H9 (cell line): ENCODE data around the gene PTGFRN. TPM values are rescaled to one million over a fixed set of nuclear protein-coding genes. Genes with fewer than 3 reads are reported as not detected.

Experiments used
- DNase-seq: peaks from one replicate; pipeline ENCODE4 v3.0.0-alpha.2; 2017
- H2AFZ ChIP-seq: one replicate; pipeline ENCODE4 v1.6.1; 2013; ENCODE audit warnings: mild to moderate bottlenecking, low read length, control low read depth, moderate library complexity
- H2AK5ac ChIP-seq: 2 replicates; pipeline ENCODE4 v1.6.1; 2013; ENCODE audit warnings: low read length, control low read depth, mixed read lengths; ENCODE audit not compliant: insufficient read length
- H2BK120ac ChIP-seq: one replicate; pipeline ENCODE4 v1.6.1; 2013; ENCODE audit warnings: low read depth, mild to moderate bottlenecking, low read length, control low read depth, inconsistent platforms; ENCODE audit not compliant: poor library complexity, severe bottlenecking
- H2BK12ac ChIP-seq: 2 replicates; pipeline ENCODE4 v1.6.1; 2013; ENCODE audit warnings: low read length, control low read depth, mixed read lengths, low read depth; ENCODE audit not compliant: insufficient read length
- H2BK15ac ChIP-seq: 2 replicates; pipeline ENCODE4 v1.6.1; 2013; ENCODE audit warnings: low read depth, low read length, control low read depth
- H2BK20ac ChIP-seq: one replicate; pipeline ENCODE4 v1.6.1; 2013; ENCODE audit warnings: low read depth, mild to moderate bottlenecking, low read length, control low read depth, inconsistent platforms; ENCODE audit not compliant: poor library complexity, severe bottlenecking
- H2BK5ac ChIP-seq: 2 replicates; pipeline ENCODE4 v1.6.1; 2013; ENCODE audit warnings: low read length, control low read depth, mixed read lengths; ENCODE audit not compliant: insufficient read length
- H3K14ac ChIP-seq: 2 replicates; pipeline ENCODE4 v1.6.1; 2013; ENCODE audit warnings: low read length, control low read depth; ENCODE audit not compliant: insufficient read depth
- H3K18ac ChIP-seq: 2 replicates; pipeline ENCODE4 v1.6.1; 2013; ENCODE audit warnings: low read depth, mild to moderate bottlenecking, mixed read lengths, low read length, control low read depth; ENCODE audit not compliant: insufficient read length
- H3K23ac ChIP-seq: 2 replicates; pipeline ENCODE4 v1.6.1; 2013; ENCODE audit warnings: low read length, control low read depth, mixed read lengths, low read depth; ENCODE audit not compliant: insufficient read length
- H3K23me2 ChIP-seq: 2 replicates; pipeline ENCODE4 v1.6.1; 2013; ENCODE audit warnings: low read depth, mild to moderate bottlenecking, mixed read lengths, low read length, control low read depth; ENCODE audit not compliant: insufficient read length, poor library complexity, severe bottlenecking
- H3K27ac ChIP-seq: 2 replicates; pipeline ENCODE4 v1.5.1; 2013; ENCODE audit warnings: low read length, control low read depth, mixed read lengths, low read depth; ENCODE audit not compliant: insufficient read length
- H3K27me3 ChIP-seq: 2 replicates; pipeline ENCODE4 v1.6.1; 2013; ENCODE audit warnings: low read length, control low read depth, inconsistent platforms; ENCODE audit not compliant: insufficient read depth
- H3K4ac ChIP-seq: 2 replicates; pipeline ENCODE4 v1.6.1; 2013; ENCODE audit warnings: low read depth, mild to moderate bottlenecking, control low read depth, inconsistent platforms, low read length, moderate library complexity
- H3K4me1 ChIP-seq: 2 replicates; pipeline ENCODE4 v1.6.1; 2013; ENCODE audit warnings: low read length, control low read depth, inconsistent platforms; ENCODE audit not compliant: insufficient read depth
- H3K4me2 ChIP-seq: 2 replicates; pipeline ENCODE4 v1.6.1; 2013; ENCODE audit warnings: low read length, control low read depth, mixed read lengths; ENCODE audit not compliant: insufficient read length, insufficient read depth
- H3K56ac ChIP-seq: 2 replicates; pipeline ENCODE4 v1.6.1; 2013; ENCODE audit warnings: low read depth, mild to moderate bottlenecking, mixed read lengths, low read length, control low read depth; ENCODE audit not compliant: insufficient read length
- H3K79me1 ChIP-seq: 2 replicates; pipeline ENCODE4 v1.6.1; 2013; ENCODE audit warnings: low read depth, mild to moderate bottlenecking, moderate library complexity, low read length, control low read depth, inconsistent platforms; ENCODE audit not compliant: insufficient read depth, poor library complexity, severe bottlenecking
- H3K79me2 ChIP-seq: 2 replicates; pipeline ENCODE4 v1.6.1; 2013; ENCODE audit warnings: low read length, control low read depth, inconsistent platforms; ENCODE audit not compliant: insufficient read depth
- H3K9ac ChIP-seq: 2 replicates; pipeline ENCODE4 v1.6.1; 2013; ENCODE audit warnings: low read length, control low read depth, mixed read lengths; ENCODE audit not compliant: insufficient read length; ENCODE audit errors: extremely low read depth
- H3K9me3 ChIP-seq: one replicate; pipeline ENCODE4 v1.6.1; 2013; ENCODE audit warnings: low read depth, low read length, inconsistent platforms; ENCODE audit not compliant: control insufficient read depth
- H3T11ph ChIP-seq: one replicate; pipeline ENCODE4 v1.6.1; 2013; ENCODE audit warnings: mild to moderate bottlenecking, low read length, control low read depth, inconsistent platforms
- H4K20me1 ChIP-seq: one replicate; pipeline ENCODE4 v1.6.1; 2013; ENCODE audit not compliant: control insufficient read depth, insufficient read length, insufficient read depth
- H4K5ac ChIP-seq: 2 replicates; pipeline ENCODE4 v1.6.1; 2013; ENCODE audit warnings: low read depth, mild to moderate bottlenecking, mixed read lengths, low read length, control low read depth; ENCODE audit not compliant: insufficient read length
- H4K8ac ChIP-seq: replicated peaks from 2 replicates; pipeline ENCODE4 v1.6.1; 2013; ENCODE audit warnings: low read length, control low read depth, mixed read lengths, low read depth; ENCODE audit not compliant: insufficient read length
- H4K91ac ChIP-seq: 2 replicates; pipeline ENCODE4 v1.6.1; 2013; ENCODE audit warnings: low read depth, mild to moderate bottlenecking, moderate library complexity, mixed read lengths, low read length, control low read depth; ENCODE audit not compliant: insufficient read length
- H3K27ac Mint-ChIP-seq, 3 experiments: 2 replicates in 2 of 3; 3 replicates in 1 of 3; pipeline ENCODE4 v1.8.0; 2020 to 2021; ENCODE audit warnings: mixed read lengths in 3 of 3, mild to moderate bottlenecking in 1 of 3, moderate library complexity in 1 of 3
- H3K27me3 Mint-ChIP-seq: 2 replicates; pipeline ENCODE4 v1.8.0; 2021; ENCODE audit warnings: low read depth, mild to moderate bottlenecking, moderate library complexity, mixed read lengths
- H3K36me3 Mint-ChIP-seq, 3 experiments: 2 replicates in 2 of 3; 3 replicates in 1 of 3; pipeline ENCODE4 v1.8.0; 2020 to 2021; ENCODE audit warnings: low read depth in 3 of 3, mixed read lengths in 3 of 3; ENCODE audit not compliant: insufficient read depth in 1 of 3
- H3K4me1 Mint-ChIP-seq, 2 experiments: 2 replicates each; pipeline ENCODE4 v1.8.0; 2020; ENCODE audit warnings: mixed read lengths in 2 of 2
- H3K4me3 Mint-ChIP-seq, 2 experiments: 2 replicates in 1 of 2; 3 replicates in 1 of 2; pipeline ENCODE4 v1.8.0; 2020 to 2021; ENCODE audit warnings: mild to moderate bottlenecking in 2 of 2, mixed read lengths in 2 of 2, moderate library complexity in 1 of 2
- H3K9me3 Mint-ChIP-seq, 2 experiments: 2 replicates in 1 of 2; 3 replicates in 1 of 2; pipeline ENCODE4 v1.8.0; 2020; ENCODE audit warnings: mild to moderate bottlenecking in 2 of 2, mixed read lengths in 2 of 2, moderate library complexity in 1 of 2
- CTCF ChIP-seq: fragments of 200-600 bp; sonication (generic); conservative IDR thresholded peaks from 3 replicates; pipeline ENCODE4 v1.8.0; 2021; ENCODE audit warnings: antibody characterized with exemption, mild to moderate bottlenecking
- WGBS: extraction: QIAGEN DNeasy Blood & Tissue Kit; methylation state at CpG from one replicate; pipeline ENCODE4 v1.1.7; 2013; ENCODE audit warnings: missing lambda C conversion rate, low lambda C conversion rate, mixed read lengths; ENCODE audit not compliant: insufficient read length; ENCODE audit errors: extremely low coverage; 5-methylcytosine and 5-hydroxymethylcytosine counted together
- total RNA-seq: library from RNA; stranded (reverse); gene quantifications from 2 replicates; pipeline ENCODE4 v1.2.1, GENCODE V29; 2021

The PTGFRN gene
- total RNA-seq, 1 experiment from 2014 or later, result 26.3 TPM

- WGBS, result no CpG with 5 or more reads among the region's 3 CpGs
- Mint-ChIP-seq H3K4me3 (no peak overlapping the region), H3K27ac (no peak overlapping the region), H3K4me1 (peaks cover 0 to 4% of the 10 kb centered on the region in 2 experiments; a peak in 1 of 4 replicates), H3K9me3 (peaks cover 9 to 11% of the 10 kb centered on the region in 2 experiments), H3K36me3 (peaks cover 30 to 37% (median 35%) of the 10 kb centered on the region in 3 experiments), H3K27me3 (no peaks in the 10 kb centered on the region)
- Histone ChIP-seq H2AFZ (no peak overlapping the region), H3T11ph (no peak overlapping the region), H2AK5ac (no peak overlapping the region), H3K4ac (no peak overlapping the region), H2BK15ac (no peak overlapping the region), H4K20me1 (no peaks in the 10 kb centered on the region), H3K56ac (no peak overlapping the region), H3K18ac (no peak overlapping the region), H3K23ac (no peak overlapping the region), H2BK5ac (no peak overlapping the region), H3K79me1 (no peaks in the 10 kb centered on the region), H3K79me2 (no peaks in the 10 kb centered on the region), H3K4me1 (no peaks in the 10 kb centered on the region), H3K14ac (no peak overlapping the region), H2BK120ac (no peak overlapping the region), H2BK20ac (no peak overlapping the region), H3K27ac (no peak overlapping the region), H3K9me3 (peaks cover 4% of the 10 kb centered on the region), H4K5ac (no peak overlapping the region), H4K91ac (no peak overlapping the region), H3K27me3 (no peaks in the 10 kb centered on the region), H2BK12ac (no peak overlapping the region), H3K23me2 (no peaks in the 10 kb centered on the region), H3K4me2 (no peak overlapping the region), H3K9ac (no peak overlapping the region), H4K8ac (no peak overlapping the region)
- no peak for TF ChIP-seq CTCF
- DNase-seq, result no peak
Observed at GRCh38 chr1:116968724-116969123, 59.0 kb downstream of the PTGFRN start.
